Skeletal muscle tissue (tissue), 4 donors: ENCODE results near the gene OLR1. TPM values are rescaled to one million over a fixed set of nuclear protein-coding genes. Genes with fewer than 3 reads are reported as not detected.
"Not testable (repeated sequence)": the region's sequence is repeated elsewhere in the genome, so short reads cannot be mapped to it uniquely, and the experiment has no call there.

ENCODE experiments used
- H3K27ac ChIP-seq: one replicate; pipeline ENCODE4 v1.7.0; 2013; ENCODE audit warnings: mild to moderate bottlenecking, low read depth, low read length, inconsistent platforms
- H3K27me3 ChIP-seq, 3 donors: one replicate each; pipeline ENCODE4 v1.7.0; 2013; ENCODE audit warnings: low read length in 3 of 3; ENCODE audit not compliant: control insufficient read depth in 3 of 3, insufficient read depth in 3 of 3
- H3K36me3 ChIP-seq, 3 donors: one replicate each; pipeline ENCODE4 v1.7.0; 2013; ENCODE audit warnings: low read length in 3 of 3; ENCODE audit not compliant: control insufficient read depth in 3 of 3, insufficient read depth in 3 of 3
- H3K4me1 ChIP-seq, 3 donors: one replicate each; pipeline ENCODE4 v1.7.0; 2013; ENCODE audit warnings: low read length in 3 of 3, mild to moderate bottlenecking in 3 of 3; ENCODE audit not compliant: control insufficient read depth in 3 of 3, insufficient read depth in 3 of 3
- H3K4me3 ChIP-seq, 3 donors: one replicate each; pipeline ENCODE4 v1.7.0; 2013; ENCODE audit warnings: low read length in 3 of 3
- H3K9ac ChIP-seq, 3 donors: one replicate each; pipeline ENCODE4 v1.7.0; 2013; ENCODE audit warnings: low read length in 3 of 3, mild to moderate bottlenecking in 3 of 3, moderate library complexity in 2 of 3, low read depth in 1 of 3
- H3K9me3 ChIP-seq, 3 donors: one replicate each; pipeline ENCODE4 v1.7.0; 2013; ENCODE audit warnings: low read length in 3 of 3; ENCODE audit not compliant: control insufficient read depth in 3 of 3
- total RNA-seq: library from RNA; depleted of rRNA; stranded (reverse); fragments of >200 nt; gene quantifications from one replicate; pipeline ENCODE4 v1.2.3, GENCODE V29; 2014
- donor health status: Osteomylitis.

Gene OLR1
- total RNA-seq = not detected

DNA sequence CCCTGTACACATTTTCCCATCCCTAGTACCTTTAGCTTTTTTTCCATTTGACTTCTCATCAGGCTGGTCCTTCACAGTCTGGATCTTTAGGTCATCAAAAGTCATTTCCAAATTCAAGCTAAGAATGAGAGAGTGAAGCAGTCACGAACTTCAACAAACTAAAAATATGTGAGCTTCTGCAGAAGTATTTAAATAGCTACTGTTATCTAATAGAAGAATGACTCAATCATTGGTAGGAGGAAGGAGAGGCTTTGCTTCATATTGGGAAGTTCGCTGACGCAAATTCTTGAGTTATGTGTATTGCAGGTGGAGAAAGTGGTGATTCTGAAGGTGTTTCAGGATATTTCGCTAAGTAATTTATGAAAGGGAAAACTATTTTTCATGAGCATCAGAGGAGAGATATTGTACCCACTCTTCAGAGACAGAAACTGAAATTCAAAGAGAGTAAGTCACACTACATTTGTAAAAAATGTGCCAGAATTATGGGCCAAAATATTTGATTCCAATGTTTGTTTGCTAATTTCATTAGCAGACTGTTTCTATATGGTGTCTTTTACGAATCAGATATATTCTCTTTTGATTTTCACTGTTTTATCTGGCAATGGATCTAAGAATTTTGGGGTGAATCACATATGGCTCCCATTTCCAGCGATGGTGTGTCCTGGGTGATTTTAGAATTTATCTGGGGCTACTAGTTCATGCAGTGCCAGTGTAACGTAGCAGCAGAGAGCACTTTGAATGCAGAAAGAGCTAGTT lies at the start of gene OLR1:
Gene OLR1, minus strand, starts transcription at position 160 of the 756 bp plus-strand sequence. Its CDS starts 55 bp downstream, at position 105.
- Histone ChIP-seq H3K27me3 (no peaks in the 10 kb centered on the region), H3K4me1 (no peaks in the 10 kb centered on the region), H3K9ac (no peak within 1 kb of the TSS), H3K36me3 (no peaks in the 10 kb centered on the region), H3K27ac (no peak within 1 kb of the TSS), H3K9me3 (no peaks in the 10 kb centered on the region), H3K4me3 (no peak within 1 kb of the TSS)

DNA sequence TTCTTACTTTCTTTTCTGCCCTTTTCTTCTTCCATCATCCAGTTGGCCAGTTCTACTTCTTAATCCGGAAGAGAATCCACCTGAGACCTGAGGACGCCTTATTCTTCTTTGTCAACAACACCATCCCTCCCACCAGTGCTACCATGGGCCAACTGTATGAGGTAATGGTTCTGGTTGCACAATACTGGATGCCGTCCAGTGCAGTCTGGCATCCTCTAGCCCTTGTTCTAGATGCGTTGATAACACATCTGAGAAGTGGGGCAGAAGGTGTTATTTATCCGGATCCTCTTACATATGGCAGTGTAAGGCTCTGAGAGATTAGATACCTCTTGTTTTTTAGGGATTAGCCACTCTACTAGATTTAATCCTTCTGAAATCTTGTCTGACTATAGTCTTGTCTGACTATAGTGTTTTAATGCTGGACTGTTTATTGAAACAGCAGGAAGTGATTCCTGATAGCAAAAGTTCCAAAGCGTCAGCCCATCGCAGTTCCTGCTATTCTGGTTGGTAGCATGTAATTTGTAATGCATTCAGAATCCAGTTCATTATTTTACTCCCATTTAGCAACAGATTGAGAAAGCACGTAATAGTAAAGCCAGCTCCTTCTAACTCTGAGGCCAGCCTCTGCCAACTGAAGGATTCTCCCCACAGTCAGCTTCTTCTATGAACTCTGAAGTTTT lies 48.6 kb upstream of the OLR1 start:
- Histone ChIP-seq H3K4me3 (no peak overlapping the region), H3K27ac (peak overlapping the region; percentile 64), H3K4me1 (peaks cover 7 to 19% (median 18%) of the 10 kb centered on the region in 3 donors), H3K9me3 (no peaks in the 10 kb centered on the region), H3K27me3 (no peaks in the 10 kb centered on the region), H3K9ac (no peak overlapping the region), H3K36me3 (peaks cover 43 to 52% (median 50%) of the 10 kb centered on the region in 3 donors)

DNA sequence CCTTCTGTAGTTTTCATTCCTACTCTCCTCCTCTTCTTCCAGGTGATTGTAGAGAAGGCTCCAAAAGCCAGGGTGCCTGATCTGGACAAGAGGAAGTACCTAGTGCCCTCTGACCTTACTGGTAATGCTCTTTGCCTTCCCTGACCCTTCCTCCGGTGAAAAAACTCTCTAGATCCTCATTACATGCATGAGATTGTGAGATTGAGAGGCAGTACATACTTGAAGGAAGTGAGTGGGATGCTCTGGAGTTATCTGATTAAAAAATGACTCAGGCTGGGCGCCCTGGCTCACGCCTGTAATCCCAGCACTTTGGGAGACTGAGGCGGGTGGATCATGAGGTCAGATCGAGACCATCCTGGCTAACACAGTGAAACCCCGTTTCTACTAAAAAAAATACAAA lies 46.1 kb upstream of the OLR1 start:
- Histone ChIP-seq H3K9me3 (no peaks in the 10 kb centered on the region), H3K4me1 (peaks cover 19 to 27% (median 19%) of the 10 kb centered on the region in 3 donors), H3K27ac (no peak overlapping the region), H3K9ac (no peak overlapping the region), H3K27me3 (no peaks in the 10 kb centered on the region), H3K4me3 (no peak overlapping the region), H3K36me3 (peaks cover 36 to 38% (median 37%) of the 10 kb centered on the region in 3 donors)

DNA sequence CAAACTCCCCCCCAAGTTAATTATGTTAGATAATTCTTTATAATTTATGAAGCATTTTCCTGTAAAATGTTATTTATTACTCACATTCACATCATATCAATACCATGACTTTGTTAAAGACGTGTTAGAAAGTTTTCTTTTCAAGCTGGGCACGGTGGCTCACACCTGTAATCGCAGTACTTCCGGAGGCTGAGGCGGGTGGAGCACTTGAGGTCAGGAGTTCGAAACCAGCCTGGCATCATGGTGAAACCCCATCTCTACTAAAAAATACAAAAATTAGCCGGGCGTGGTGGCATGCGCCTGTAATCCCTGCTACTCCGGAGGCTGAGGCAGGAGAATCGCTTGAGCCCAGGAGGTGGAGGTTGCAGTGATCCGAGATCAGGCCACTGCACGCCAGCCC lies 44.0 kb upstream of the OLR1 start:
- not testable (repeated sequence) for H3K4me3 ChIP-seq, H3K27me3 ChIP-seq, H3K9me3 ChIP-seq, H3K9ac ChIP-seq
- peak overlapping the region; percentile 100 for H3K27ac ChIP-seq
- peaks cover 16 to 18% (median 17%) of the 10 kb centered on the region in 3 donors for H3K36me3 ChIP-seq
- H3K4me1 ChIP-seq = peaks cover 19 to 27% (median 19%) of the 10 kb centered on the region in 3 donors

DNA sequence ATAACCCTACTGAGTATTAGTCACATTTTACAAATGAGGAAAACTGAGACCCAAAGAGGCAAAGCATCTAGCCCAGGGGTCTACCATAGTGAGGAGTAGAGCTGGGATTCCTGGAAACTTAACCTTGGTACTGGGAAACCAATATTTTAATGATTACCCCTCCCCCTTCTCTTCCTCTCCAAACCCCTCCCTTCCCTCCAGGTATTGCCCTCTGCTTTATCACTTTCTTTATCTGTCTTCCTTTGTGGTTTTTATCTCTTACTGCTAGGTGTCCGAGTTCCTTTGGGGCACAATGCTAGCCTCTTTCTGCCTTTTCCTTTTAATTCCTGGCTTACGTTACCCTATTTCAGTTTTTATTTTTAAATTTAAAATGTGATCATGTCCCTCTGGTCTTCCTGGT lies 43.5 kb upstream of the OLR1 start:
- peak overlapping the region; percentile 85 to 98 (median 95) for H3K4me3 ChIP-seq

DNA sequence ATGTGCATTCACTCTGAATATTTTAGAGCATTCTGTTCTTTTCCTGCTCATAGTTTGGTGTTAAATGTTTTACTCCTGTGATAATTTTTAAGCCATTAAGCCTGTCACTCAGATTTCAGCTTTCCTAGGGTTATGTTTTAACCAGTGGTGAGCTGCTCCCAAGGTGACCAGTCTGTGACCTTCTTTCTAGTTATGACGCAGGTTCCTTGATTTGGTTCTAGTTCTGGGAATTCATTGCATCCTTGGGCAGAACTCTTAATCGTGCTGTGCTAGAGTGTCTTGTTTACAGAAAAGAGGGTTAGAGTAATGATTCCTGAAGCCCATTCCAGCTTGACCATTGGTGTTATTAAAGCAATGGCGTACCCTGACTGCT lies 42.9 kb upstream of the OLR1 start:
- peak overlapping the region; percentile 98 to 99 (median 99) for H3K9ac ChIP-seq
- no peaks in the 10 kb centered on the region for H3K27me3 ChIP-seq
- H3K27ac ChIP-seq = peak overlapping the region; percentile 100
- H3K9me3 ChIP-seq = no peaks in the 10 kb centered on the region
- peaks cover 7 to 9% (median 7%) of the 10 kb centered on the region in 3 donors for H3K36me3 ChIP-seq
- peak overlapping the region; percentile 85 to 98 (median 95) for H3K4me3 ChIP-seq
- peaks cover 10 to 22% (median 15%) of the 10 kb centered on the region in 3 donors for H3K4me1 ChIP-seq

More for the DNA sequence above, 43.5 kb upstream of the OLR1 start:
- no peaks in the 10 kb centered on the region for H3K27me3 ChIP-seq
- no peaks in the 10 kb centered on the region for H3K9me3 ChIP-seq
- H3K27ac ChIP-seq = peak overlapping the region; percentile 100
- H3K4me1 ChIP-seq = peaks cover 15 to 26% (median 15%) of the 10 kb centered on the region in 3 donors
- peaks cover 12 to 13% (median 12%) of the 10 kb centered on the region in 3 donors for H3K36me3 ChIP-seq
- peak overlapping the region; percentile 98 to 99 (median 99) for H3K9ac ChIP-seq

DNA sequence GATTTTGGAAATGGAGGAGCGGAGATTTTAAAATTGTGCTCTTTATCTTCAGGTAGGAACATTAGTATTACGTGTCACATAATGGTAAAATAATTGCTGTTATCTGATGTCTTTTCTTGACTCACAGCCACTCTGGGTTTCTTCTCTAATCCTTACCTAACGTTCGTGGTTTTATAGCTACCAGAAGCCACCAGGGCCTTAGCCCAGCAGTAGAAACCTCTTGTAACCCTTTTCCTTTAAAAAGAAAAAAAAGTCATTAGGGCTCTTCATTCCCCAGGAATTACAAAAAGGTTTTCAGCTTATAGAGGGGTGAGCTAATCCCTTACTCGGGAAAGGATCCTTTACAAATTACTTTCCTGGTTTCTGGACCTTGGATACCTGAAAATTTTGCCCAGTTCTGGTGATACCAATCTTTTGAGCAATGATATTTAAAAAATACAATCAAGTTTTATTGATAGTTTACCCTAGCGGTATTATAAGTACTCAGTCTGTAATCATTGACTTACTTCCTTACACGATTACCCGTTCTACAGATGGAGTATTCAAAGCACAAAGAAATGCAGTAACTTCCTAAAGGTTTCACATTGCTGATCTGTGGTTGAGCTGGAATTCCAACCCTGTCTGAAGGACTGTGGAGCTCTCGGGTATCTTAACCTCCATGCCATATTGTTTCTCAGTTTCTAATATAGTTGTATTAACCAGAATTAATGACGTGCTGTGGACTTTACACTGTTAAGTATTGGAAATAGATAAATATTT lies 42.4 kb upstream of the OLR1 start:
- peak overlapping the region; percentile 100 for H3K27ac ChIP-seq
- no peaks in the 10 kb centered on the region for H3K27me3 ChIP-seq
- H3K9me3 ChIP-seq = no peaks in the 10 kb centered on the region
- H3K4me3 ChIP-seq = peak overlapping the region; percentile 85 to 98 (median 95)
- H3K36me3 ChIP-seq = peaks cover 3 to 5% (median 4%) of the 10 kb centered on the region in 3 donors
- peaks cover 8 to 19% (median 15%) of the 10 kb centered on the region in 3 donors for H3K4me1 ChIP-seq
- peak overlapping the region; percentile 98 to 99 (median 99) for H3K9ac ChIP-seq

DNA sequence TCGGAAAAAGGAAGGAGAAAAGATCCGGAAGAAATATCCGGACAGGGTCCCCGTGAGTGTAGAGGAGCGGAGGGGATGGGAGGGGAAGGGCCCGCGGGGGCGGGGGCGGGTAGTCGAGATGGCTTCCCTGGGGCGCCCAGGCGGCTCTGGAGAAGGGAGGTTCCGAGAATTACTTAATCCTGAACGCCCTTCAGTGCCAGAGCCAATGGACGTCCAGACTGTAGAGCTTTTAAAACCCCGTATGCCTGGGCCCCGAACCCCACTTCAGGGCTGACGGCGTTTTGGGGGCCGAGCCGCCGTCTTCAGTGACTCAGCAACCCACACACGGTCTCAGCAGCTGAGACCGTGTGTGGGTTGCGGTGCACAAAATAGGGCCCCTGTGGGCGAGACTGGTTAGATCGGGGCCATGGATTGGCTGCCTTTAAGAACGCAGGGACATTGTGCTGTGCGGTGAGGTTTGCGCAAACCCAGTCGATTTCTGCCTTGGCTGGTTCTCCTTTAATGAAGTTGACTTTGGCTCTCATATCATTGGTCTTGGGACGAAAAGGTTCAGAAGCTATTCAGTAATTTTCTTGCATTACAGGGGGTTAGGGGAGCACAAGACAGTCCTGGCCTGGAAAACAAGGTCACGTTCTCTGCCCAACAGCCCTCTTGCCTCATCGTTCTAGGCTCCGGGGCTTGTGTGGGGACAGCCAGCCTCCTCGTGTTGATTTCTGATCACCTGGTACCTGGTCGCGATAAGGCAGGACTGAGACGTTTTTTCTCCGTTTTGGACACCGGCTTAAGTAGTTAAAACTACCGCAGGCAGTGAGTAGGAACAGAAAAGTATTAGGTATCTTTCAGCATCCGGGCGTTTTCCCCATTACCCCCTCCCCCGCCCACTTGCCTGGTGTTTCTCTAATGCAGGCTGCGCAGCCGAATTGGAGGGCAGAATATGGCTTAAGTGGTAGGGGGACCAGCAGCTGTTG lies 41.5 kb upstream of the OLR1 start:
- no peaks in the 10 kb centered on the region for H3K27me3 ChIP-seq
- H3K27ac ChIP-seq = peak overlapping the region; percentile 100
- peak overlapping the region; percentile 98 to 99 (median 99) for H3K9ac ChIP-seq
- peaks cover 3 to 5% (median 4%) of the 10 kb centered on the region in 3 donors for H3K36me3 ChIP-seq
- no peaks in the 10 kb centered on the region for H3K9me3 ChIP-seq
- peak overlapping the region; percentile 85 to 98 (median 95) for H3K4me3 ChIP-seq
- H3K4me1 ChIP-seq = peaks cover 8 to 19% (median 15%) of the 10 kb centered on the region in 3 donors

DNA sequence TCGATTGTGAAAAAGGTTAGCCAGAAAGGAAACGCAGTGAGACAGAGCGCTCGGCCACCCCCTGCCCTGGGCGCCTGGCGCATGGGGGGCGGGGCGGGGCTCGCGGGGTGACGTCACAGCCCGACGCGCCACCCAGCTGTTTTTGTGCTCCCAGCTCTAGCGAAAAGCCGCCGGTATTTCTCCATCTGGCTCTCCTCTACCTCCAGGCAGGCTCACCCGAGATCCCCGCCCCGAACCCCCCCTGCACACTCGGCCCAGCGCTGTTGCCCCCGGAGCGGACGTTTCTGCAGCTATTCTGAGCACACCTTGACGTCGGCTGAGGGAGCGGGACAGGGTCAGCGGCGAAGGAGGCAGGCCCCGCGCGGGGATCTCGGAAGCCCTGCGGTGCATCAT lies 40.8 kb upstream of the OLR1 start, which contains the start of gene GABARAPL1:
Gene GABARAPL1, plus strand, starts transcription at position 139 of the 393 bp plus-strand sequence. Its CDS starts 253 bp downstream, at position 392.
- H3K4me3 ChIP-seq = peak within 1 kb of the TSS; percentile 85 to 98 (median 95)
- H3K9me3 ChIP-seq = no peaks in the 10 kb centered on the region
- no peaks in the 10 kb centered on the region for H3K27me3 ChIP-seq
- H3K9ac ChIP-seq = peak within 1 kb of the TSS; percentile 98 to 99 (median 99)
- peak within 1 kb of the TSS; percentile 100 for H3K27ac ChIP-seq
- peaks cover 0 to 3% (median 0%) of the 10 kb centered on the region in 3 donors for H3K36me3 ChIP-seq
- H3K4me1 ChIP-seq = peaks cover 8 to 19% (median 15%) of the 10 kb centered on the region in 3 donors
